Lower leg skin (tissue), 3 donors: Measurements from ENCODE around the gene PLXNA3.

Source experiments
- POLR2A ChIP-seq, 2 donors: fragments of 450-650 bp; IDR thresholded peaks; one replicate each; pipeline ENCODE4 v1.6.1; 2016 to 2017; ENCODE audit warnings: antibody characterized with exemption in 2 of 2, mild to moderate bottlenecking in 1 of 2, moderate library complexity in 1 of 2
- TF ChIP-seq, protein P1 (sequence below), 3 donors: fragments of 450-650 bp; IDR thresholded peaks; one replicate each; pipeline ENCODE4 v1.5.1; 2016; ENCODE audit warnings: antibody characterized with exemption in 3 of 3, mild to moderate bottlenecking in 3 of 3, moderate library complexity in 2 of 3

DNA sequence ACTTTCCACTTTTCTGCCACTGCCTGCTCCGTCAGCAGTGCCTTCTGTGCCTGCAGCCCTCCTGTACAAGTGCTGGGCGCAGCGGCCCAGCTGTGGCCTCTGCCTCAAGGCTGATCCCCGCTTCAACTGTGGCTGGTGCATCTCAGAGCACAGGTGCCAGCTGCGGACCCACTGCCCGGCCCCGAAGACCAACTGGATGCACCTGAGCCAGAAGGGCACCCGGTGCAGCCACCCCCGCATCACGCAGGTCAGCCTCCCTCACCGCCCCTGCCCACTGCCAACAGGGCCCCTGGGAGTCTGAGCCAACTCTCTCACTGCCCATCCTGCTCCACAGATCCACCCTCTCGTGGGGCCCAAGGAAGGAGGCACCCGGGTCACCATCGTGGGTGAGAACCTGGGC lies 7.5 kb downstream of the PLXNA3 start:
- TF ChIP-seq, protein P1, sequence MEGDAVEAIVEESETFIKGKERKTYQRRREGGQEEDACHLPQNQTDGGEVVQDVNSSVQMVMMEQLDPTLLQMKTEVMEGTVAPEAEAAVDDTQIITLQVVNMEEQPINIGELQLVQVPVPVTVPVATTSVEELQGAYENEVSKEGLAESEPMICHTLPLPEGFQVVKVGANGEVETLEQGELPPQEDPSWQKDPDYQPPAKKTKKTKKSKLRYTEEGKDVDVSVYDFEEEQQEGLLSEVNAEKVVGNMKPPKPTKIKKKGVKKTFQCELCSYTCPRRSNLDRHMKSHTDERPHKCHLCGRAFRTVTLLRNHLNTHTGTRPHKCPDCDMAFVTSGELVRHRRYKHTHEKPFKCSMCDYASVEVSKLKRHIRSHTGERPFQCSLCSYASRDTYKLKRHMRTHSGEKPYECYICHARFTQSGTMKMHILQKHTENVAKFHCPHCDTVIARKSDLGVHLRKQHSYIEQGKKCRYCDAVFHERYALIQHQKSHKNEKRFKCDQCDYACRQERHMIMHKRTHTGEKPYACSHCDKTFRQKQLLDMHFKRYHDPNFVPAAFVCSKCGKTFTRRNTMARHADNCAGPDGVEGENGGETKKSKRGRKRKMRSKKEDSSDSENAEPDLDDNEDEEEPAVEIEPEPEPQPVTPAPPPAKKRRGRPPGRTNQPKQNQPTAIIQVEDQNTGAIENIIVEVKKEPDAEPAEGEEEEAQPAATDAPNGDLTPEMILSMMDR (IDR thresholded peaks at IDR 0.05), result no peak
- no peak for TF ChIP-seq POLR2A (IDR thresholded peaks at IDR 0.05)
